ENCODE data around the gene TMEM120B. TPM values are rescaled to one million over a fixed set of nuclear protein-coding genes. Genes with fewer than 3 reads are reported as not detected.
"Not testable (repeated sequence)": the region's sequence is repeated elsewhere in the genome, so short reads cannot be mapped to it uniquely, and the experiment has no call there.

TMEM120B gene
- total and polyA plus RNA-seq, 2 of the 13 experiments (the other 11 are each of a cell fraction or from before 2014, with no cell fraction given) = 7.1 to 12.9 TPM

DNA sequence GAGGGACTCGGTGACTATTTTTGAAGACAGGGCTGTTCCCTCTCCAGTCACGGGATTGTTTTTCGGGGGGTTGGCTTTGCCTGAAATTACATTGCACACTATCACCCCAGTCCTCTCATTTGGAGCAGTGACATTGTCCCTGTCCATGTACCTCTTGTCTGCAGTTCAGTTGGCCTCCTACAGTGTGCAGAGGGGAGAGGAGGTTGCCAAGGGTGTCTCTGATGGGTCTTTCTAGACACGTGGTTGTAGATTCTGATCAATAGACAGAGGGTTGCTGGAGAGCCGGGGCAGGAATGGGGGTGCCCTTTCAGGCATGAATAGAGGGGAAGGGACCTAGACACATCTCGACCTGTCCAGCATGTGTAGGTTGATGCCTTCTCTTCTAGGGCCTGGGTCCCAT, 1.2 kb downstream of the TMEM120B start:
- ATAC-seq (peak; percentile 45), FAIRE-seq (no peak), DNase-seq (ENCODE audit: low spot score) (no peak)
- Histone ChIP-seq H4K20me1 (ENCODE audit: insufficient read depth, low read length) (no peaks in the 10 kb centered on the region), H3K4me3 (replicated peaks in 1 of 3; ENCODE audit: insufficient read depth in 1 of 3, low read depth in 2 of 3, low read length in 3 of 3) (peak overlapping the region; percentile 60 to 97 (median 91)), H3K27ac (ENCODE audit: extremely low read length, insufficient read depth, low read length) (no peak overlapping the region), H3K27me3 (ENCODE audit: control insufficient read depth in 1 of 2, insufficient read depth in 2 of 2, low read length in 2 of 2) (no peaks in the 10 kb centered on the region; a peak in 1 of 5 replicates), H2AFZ (ENCODE audit: low read length) (no peak overlapping the region), H3K4me1 (ENCODE audit: insufficient read depth, low read length) (peaks cover 69% of the 10 kb centered on the region), H3K9ac (ENCODE audit: insufficient read depth, low read depth, low read length) (peak overlapping the region; percentile 79), H3K79me2 (ENCODE audit: insufficient read depth, low read length) (peaks cover 20% of the 10 kb centered on the region), H3K9me3 (ENCODE audit: low read length) (no peaks in the 10 kb centered on the region), H3K36me3 (replicated peaks in 1 of 2; ENCODE audit: control insufficient read depth in 1 of 2, insufficient read depth in 2 of 2, low read length in 2 of 2) (no peaks in the 10 kb centered on the region; a peak in 1 of 5 replicates), H3K4me2 (ENCODE audit: low read depth, low read length) (peak overlapping the region; percentile 89)
- in situ Hi-C loops (cut with HindIII; ENCODE audit: extremely low pct_ligation_motif_present, low pct_unique_long_range_greater_than_20kb) = no loop called here
- CTCF ChIA-PET (ENCODE audit: low intra/inter-chr PET ratio, low total read pairs) = no interaction called here
- WGBS (ENCODE audit: low lambda C conversion rate) = 41% methylated on average over 3 of the region's 6 CpGs
- POLR2A ChIA-PET = interaction anchor here (0.6 kb wide), 1 partner anchor 12 kb away, joined by 3 read pairs; no protein-coding TSS in a partner anchor
- TF ChIP-seq ZNF577 (CRISPR knock-in tag; IDR thresholded peaks at IDR 0.05; ENCODE audit: borderline replicate concordance, low read depth) = no peak
- no peak for TF ChIP-seq PPARG (CRISPR knock-in tag; conservative IDR thresholded peaks at IDR 0.05)
- no peak for TF ChIP-seq ZNF124 (CRISPR knock-in tag; IDR thresholded peaks at IDR 0.05)
- TF ChIP-seq U2AF1 (optimal IDR thresholded peaks at IDR 0.05; ENCODE audit: low read depth, low read length) = no peak
- intact Hi-C loops (cut with micrococcal nuclease; ENCODE audit: unreplicated experiment) = loop anchor here (5.0 kb wide), 1 partner anchor 59 kb away; no protein-coding TSS in a partner anchor
- TSS peak; percentile 41 for BruUV-seq (replicated peaks)

DNA sequence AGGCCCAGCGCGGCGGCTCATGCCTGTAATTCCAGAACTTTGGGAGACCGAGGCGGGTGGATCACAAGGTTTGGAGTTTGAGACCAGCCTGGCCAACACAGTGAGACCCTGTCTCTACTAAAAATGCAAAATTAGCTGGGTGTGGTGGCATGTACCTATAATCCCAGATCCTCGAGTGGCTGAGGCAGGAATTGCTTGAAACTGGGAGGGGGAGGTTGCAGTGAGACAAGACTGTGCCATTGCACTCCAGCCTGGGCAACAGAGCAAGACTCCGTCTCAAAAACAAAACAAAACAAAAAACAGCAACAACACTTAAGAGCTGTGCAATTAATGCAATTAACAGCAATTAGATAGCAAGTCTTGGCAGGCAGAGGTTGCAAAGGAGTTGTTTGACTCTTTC, 2.5 kb downstream of the TMEM120B start:
- H3K4me2 ChIP-seq (ENCODE audit: low read depth, low read length); intact Hi-C loops (cut with micrococcal nuclease; ENCODE audit: unreplicated experiment); ATAC-seq; CTCF ChIA-PET (ENCODE audit: low intra/inter-chr PET ratio, low total read pairs); H3K27ac ChIP-seq (ENCODE audit: extremely low read length, insufficient read depth, low read length); DNase-seq (ENCODE audit: low spot score); H2AFZ ChIP-seq (ENCODE audit: low read length); H3K9me3 ChIP-seq (ENCODE audit: low read length); H3K4me3 ChIP-seq (replicated peaks in 1 of 3; ENCODE audit: insufficient read depth in 1 of 3, low read depth in 2 of 3, low read length in 3 of 3); BruUV-seq (replicated peaks); POLR2A ChIA-PET; H4K20me1 ChIP-seq (ENCODE audit: insufficient read depth, low read length); H3K9ac ChIP-seq (ENCODE audit: insufficient read depth, low read depth, low read length); H3K27me3 ChIP-seq (ENCODE audit: control insufficient read depth in 1 of 2, insufficient read depth in 2 of 2, low read length in 2 of 2); FAIRE-seq; in situ Hi-C loops (cut with HindIII; ENCODE audit: extremely low pct_ligation_motif_present, low pct_unique_long_range_greater_than_20kb); H3K36me3 ChIP-seq (replicated peaks in 1 of 2; ENCODE audit: control insufficient read depth in 1 of 2, insufficient read depth in 2 of 2, low read length in 2 of 2): not testable (repeated sequence)
- WGBS (ENCODE audit: low lambda C conversion rate) = 94% methylated on average over 7 of the region's 7 CpGs
- H3K4me1 ChIP-seq (ENCODE audit: insufficient read depth, low read length) = peaks cover 57% of the 10 kb centered on the region
- peaks cover 20% of the 10 kb centered on the region for H3K79me2 ChIP-seq (ENCODE audit: insufficient read depth, low read length)
- peak; percentile 52; the same call in 1 of the 2 replicates for TF ChIP-seq ZNF121 (CRISPR knock-in tag; IDR thresholded peaks at IDR 0.05)
